Ishikawa (cell line): ENCODE results near the gene EIPR1.

Experiments
- CREB1 ChIP-seq: IDR thresholded peaks from 2 replicates; pipeline ENCODE4 v1.6.1; 2012; ENCODE audit warnings: low read depth
- EP300 ChIP-seq: IDR thresholded peaks from 2 replicates; pipeline ENCODE4 v1.6.1; 2012; ENCODE audit warnings: borderline replicate concordance
- MAX ChIP-seq: IDR thresholded peaks from 2 replicates; pipeline ENCODE4 v1.6.1; 2012
- RAD21 ChIP-seq: IDR thresholded peaks from 2 replicates; pipeline ENCODE4 v1.6.1; 2012; ENCODE audit warnings: low read depth
- REST ChIP-seq: IDR thresholded peaks from 2 replicates; pipeline ENCODE4 v1.6.1; 2012; ENCODE audit warnings: low read depth, mild to moderate bottlenecking
- USF1 ChIP-seq: IDR thresholded peaks from 2 replicates; pipeline ENCODE4 v1.6.1; 2012

- TF ChIP-seq MAX (no peak), REST (no peak), USF1 (no peak), CREB1 (no peak), RAD21 (no peak), EP300 (no peak)
These were observed 164.6 kb downstream of the EIPR1 start for GRCh38 chr2:3212984-3213383.
